Measurements from ENCODE around the gene MRPL39.

MRPL39 gene

DNA sequence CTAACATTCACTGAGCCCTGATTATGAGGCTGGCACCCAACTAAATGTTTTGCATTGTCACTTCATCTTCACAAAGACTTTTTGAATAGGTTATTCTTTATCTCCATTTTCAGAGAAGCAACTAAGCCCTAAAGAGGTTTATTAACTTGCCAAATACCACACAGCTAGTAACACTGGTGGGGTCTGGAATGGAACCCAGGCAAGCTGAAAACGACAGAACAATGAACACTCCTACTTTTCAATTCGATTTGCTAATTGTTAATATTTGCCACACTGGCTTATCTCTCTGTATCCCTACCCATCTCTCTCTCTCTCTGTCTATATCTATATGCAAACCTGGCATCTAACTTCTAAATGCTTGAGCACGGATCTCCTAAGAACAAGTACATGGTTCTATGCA lies 40.6 kb downstream of the MRPL39 start:
- H3K9me3 ChIP-seq (replicated peaks; ENCODE audit: low read length): no peaks in the 10 kb centered on the region
- no peak overlapping the region for H3K4me2 ChIP-seq (ENCODE audit: low read length)
- H3K9ac ChIP-seq (ENCODE audit: low read depth, low read length): no peak overlapping the region
- H3K4me1 ChIP-seq (ENCODE audit: control insufficient read depth, insufficient read depth, low read length): peaks cover 33% of the 10 kb centered on the region
- no peaks in the 10 kb centered on the region for H3K27me3 ChIP-seq (ENCODE audit: control insufficient read depth, insufficient read depth, low read length)
- no peak overlapping the region for H3K4me3 ChIP-seq (ENCODE audit: low read length)
- peaks cover 23% of the 10 kb centered on the region for H3K36me3 ChIP-seq (ENCODE audit: insufficient read depth, low read length)

DNA sequence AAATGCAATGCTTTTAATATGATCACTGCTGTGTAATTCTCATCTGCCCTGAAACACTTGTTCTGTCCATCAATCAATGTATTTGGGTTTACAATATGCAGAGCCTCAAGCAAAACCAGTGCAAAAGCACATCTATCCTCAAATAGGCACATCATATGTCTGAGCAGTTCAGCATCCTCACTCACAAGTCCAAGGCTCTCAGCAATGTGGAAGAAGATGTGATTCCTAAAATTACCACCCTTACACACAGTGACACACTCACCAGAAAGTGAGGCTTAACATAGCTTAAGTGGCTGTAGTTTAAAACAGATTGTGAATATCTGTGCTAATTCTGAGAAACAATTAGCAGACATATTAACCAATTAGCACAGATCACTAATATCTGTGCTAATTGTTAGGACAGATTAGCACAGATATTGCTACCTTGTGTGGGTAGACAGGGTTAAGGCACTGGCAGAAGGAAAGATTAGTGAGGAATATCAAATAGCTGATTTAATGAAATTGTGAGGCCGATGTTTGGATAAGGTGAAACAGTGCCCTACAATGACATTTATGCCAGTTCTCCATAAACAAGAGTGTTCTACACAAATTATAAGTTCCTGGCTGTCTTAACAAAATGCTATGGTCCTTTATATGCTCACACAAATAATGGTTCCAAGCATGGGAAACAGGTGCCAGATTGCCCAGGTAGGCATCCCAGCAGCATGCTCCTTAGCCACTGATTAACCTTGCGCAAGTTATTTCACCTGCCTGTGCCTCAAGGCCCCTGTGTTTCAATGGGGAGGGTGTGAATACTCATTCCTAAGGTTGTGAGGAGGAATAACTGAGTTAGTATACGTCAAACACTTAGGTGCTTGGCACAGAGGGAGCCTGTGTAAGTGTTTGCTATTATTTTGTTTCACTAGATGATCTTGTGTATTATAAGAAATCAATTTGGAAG lies 41.7 kb downstream of the MRPL39 start:
- Histone ChIP-seq H3K4me3 (ENCODE audit: low read length) (no peak overlapping the region), H3K4me1 (ENCODE audit: control insufficient read depth, insufficient read depth, low read length) (peaks cover 35% of the 10 kb centered on the region), H3K27me3 (ENCODE audit: control insufficient read depth, insufficient read depth, low read length) (no peaks in the 10 kb centered on the region), H3K9ac (ENCODE audit: low read depth, low read length) (no peak overlapping the region), H3K4me2 (ENCODE audit: low read length) (no peak overlapping the region), H3K9me3 (replicated peaks; ENCODE audit: low read length) (no peaks in the 10 kb centered on the region), H3K36me3 (ENCODE audit: insufficient read depth, low read length) (peaks cover 23% of the 10 kb centered on the region)

DNA sequence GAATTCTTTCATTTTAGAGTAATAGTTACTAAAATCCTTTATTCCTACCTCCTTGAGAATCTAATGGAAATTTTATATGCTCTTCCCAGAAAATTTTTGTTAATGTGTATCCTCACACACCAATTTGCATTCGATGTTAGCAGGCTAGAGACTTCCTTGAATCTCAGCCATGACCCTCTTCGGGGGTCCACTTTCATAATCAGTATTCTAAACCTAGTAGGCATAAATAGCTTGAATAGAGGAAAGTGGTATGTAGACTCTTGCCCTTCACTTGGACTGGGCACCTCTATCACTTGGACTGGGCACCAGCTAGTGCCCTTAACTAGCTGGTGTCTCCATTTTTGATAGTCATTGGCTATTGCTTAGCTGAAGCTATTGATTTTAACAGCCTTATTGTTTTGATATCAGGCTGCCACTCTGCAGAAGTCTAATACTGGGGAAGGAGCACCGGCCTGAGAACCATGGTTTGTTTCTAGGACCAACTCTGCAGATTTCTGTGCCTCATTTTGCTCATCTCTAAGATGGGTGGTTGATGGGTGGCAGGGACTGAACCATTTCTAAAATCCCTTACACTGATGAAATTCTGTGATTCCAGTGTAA lies 42.8 kb downstream of the MRPL39 start:
- Histone ChIP-seq H3K9ac (ENCODE audit: low read depth, low read length) (no peak overlapping the region), H3K27me3 (ENCODE audit: control insufficient read depth, insufficient read depth, low read length) (no peaks in the 10 kb centered on the region), H3K4me3 (ENCODE audit: low read length) (no peak overlapping the region), H3K36me3 (ENCODE audit: insufficient read depth, low read length) (peaks cover 21% of the 10 kb centered on the region), H3K4me2 (ENCODE audit: low read length) (peak overlapping the region; percentile 90), H3K4me1 (ENCODE audit: control insufficient read depth, insufficient read depth, low read length) (peaks cover 38% of the 10 kb centered on the region), H3K9me3 (replicated peaks; ENCODE audit: low read length) (no peaks in the 10 kb centered on the region)

DNA sequence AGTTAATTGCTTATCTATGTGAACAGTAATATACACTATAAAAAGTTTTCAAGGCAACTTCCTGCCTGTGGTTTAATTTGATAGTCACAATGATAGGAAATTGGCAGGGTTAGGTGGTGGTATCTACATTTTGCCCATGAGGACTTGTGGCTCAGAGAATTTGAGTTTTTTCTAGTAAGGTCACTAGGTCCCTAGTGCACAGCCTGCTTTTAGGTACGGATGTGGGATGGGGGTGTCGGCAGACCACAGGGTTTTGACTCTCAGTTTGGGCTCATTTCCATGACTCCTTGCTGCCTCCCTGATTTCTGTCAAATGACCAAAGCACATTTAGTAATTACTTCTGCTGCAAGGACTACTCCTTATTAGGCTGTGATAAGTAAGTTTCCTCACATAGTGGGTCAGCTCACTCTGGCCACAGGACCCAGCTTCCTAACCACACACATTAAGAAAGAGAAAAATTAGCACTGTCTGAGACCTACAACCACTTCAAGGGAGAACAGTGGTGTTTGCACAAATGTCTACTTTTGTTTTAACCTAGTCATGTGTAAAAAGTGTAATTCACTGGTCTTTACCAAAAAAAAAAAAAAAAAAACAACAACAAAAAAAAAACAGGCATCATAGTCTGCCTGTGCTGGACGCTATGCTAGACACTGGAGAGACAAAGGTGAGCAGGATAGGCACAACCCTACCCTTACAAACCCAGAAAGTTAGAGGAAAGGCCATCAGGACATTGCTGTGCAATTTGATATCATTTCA lies 43.7 kb downstream of the MRPL39 start:
- peak overlapping the region; percentile 83 for H3K4me3 ChIP-seq (ENCODE audit: low read length)
- peaks cover 21% of the 10 kb centered on the region for H3K36me3 ChIP-seq (ENCODE audit: insufficient read depth, low read length)
- no peaks in the 10 kb centered on the region for H3K9me3 ChIP-seq (replicated peaks; ENCODE audit: low read length)
- no peaks in the 10 kb centered on the region for H3K27me3 ChIP-seq (ENCODE audit: control insufficient read depth, insufficient read depth, low read length)
- peak overlapping the region; percentile 90 for H3K4me2 ChIP-seq (ENCODE audit: low read length)
- no peak overlapping the region for H3K9ac ChIP-seq (ENCODE audit: low read depth, low read length)
- peaks cover 29% of the 10 kb centered on the region for H3K4me1 ChIP-seq (ENCODE audit: control insufficient read depth, insufficient read depth, low read length)

DNA sequence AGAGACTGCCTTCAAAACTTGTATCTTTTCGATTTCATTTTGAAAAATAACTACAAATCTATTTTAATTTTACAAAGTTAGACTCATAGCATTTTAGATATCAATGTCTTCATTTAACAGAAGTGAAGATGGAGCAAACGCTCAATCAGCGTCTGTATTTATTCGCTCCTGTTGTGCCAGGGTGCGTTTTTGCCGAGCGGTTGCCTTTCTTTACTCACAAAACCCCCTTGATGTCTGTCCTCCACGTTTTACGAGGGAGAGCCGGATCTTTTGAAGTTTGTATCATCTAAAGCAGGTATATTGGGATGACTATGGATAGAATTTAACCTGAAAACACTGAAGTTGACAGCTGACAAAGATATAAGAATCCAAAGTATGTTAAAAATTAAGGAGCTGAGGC lies 44.6 kb downstream of the MRPL39 start:
- H3K4me3 ChIP-seq (ENCODE audit: low read length): peak overlapping the region; percentile 83
- H3K4me1 ChIP-seq (ENCODE audit: control insufficient read depth, insufficient read depth, low read length): peaks cover 20% of the 10 kb centered on the region
- H3K4me2 ChIP-seq (ENCODE audit: low read length): peak overlapping the region; percentile 90
- H3K9ac ChIP-seq (ENCODE audit: low read depth, low read length): peak overlapping the region; percentile 84
- H3K27me3 ChIP-seq (ENCODE audit: control insufficient read depth, insufficient read depth, low read length): no peaks in the 10 kb centered on the region
- peaks cover 21% of the 10 kb centered on the region for H3K36me3 ChIP-seq (ENCODE audit: insufficient read depth, low read length)
- no peaks in the 10 kb centered on the region for H3K9me3 ChIP-seq (replicated peaks; ENCODE audit: low read length)

DNA sequence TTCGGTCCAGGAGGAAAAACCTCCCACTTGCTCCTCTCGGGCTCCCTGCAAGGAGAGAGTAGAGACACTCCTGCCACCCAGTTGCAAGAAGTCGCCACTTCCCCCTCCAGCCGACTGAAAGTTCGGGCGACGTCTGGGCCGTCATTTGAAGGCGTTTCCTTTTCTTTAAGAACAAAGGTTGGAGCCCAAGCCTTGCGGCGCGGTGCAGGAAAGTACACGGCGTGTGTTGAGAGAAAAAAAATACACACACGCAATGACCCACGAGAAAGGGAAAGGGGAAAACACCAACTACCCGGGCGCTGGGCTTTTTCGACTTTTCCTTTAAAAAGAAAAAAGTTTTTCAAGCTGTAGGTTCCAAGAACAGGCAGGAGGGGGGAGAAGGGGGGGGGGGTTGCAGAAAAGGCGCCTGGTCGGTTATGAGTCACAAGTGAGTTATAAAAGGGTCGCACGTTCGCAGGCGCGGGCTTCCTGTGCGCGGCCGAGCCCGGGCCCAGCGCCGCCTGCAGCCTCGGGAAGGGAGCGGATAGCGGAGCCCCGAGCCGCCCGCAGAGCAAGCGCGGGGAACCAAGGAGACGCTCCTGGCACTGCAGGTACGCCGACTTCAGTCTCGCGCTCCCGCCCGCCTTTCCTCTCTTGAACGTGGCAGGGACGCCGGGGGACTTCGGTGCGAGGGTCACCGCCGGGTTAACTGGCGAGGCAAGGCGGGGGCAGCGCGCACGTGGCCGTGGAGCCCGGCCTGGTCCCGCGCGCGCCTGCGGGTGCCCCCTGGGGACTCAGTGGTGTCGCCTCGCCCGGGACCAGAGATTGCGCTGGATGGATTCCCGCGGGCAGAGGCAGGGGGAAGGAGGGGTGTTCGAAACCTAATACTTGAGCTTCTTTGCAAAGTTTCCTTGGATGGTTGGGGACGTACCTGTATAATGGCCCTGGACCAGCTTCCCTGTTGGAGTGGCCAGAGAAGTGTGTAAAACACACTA lies 45.3 kb downstream of the MRPL39 start:
- peaks cover 18% of the 10 kb centered on the region for H3K36me3 ChIP-seq (ENCODE audit: insufficient read depth, low read length)
- H3K9me3 ChIP-seq (replicated peaks; ENCODE audit: low read length): no peaks in the 10 kb centered on the region
- H3K4me2 ChIP-seq (ENCODE audit: low read length): peak overlapping the region; percentile 90
- peak overlapping the region; percentile 84 for H3K9ac ChIP-seq (ENCODE audit: low read depth, low read length)
- no peaks in the 10 kb centered on the region for H3K27me3 ChIP-seq (ENCODE audit: control insufficient read depth, insufficient read depth, low read length)
- H3K4me3 ChIP-seq (ENCODE audit: low read length): peak overlapping the region; percentile 83
- peaks cover 15% of the 10 kb centered on the region for H3K4me1 ChIP-seq (ENCODE audit: control insufficient read depth, insufficient read depth, low read length)

DNA sequence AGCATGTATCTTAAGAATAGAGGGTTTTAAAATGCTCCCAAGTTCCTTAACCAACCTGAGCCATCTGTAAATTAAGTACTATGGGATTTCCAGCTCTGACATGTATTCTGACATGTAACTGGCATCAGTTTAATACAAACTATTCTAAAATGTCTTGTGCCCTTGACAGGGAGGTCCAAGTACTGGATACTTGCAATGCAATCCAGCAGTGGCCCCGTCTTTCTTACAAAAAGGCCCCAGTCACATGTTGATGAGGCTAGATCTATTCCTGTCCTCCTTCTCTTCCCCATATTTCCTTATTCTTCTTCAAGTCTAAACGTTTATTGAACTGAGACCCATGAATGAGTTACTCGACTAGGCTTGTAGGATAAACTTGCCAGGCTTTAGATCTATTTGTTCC lies 46.4 kb downstream of the MRPL39 start:
- H3K4me2 ChIP-seq (ENCODE audit: low read length): no peak overlapping the region
- H3K4me3 ChIP-seq (ENCODE audit: low read length): no peak overlapping the region
- peaks cover 12% of the 10 kb centered on the region for H3K36me3 ChIP-seq (ENCODE audit: insufficient read depth, low read length)
- no peaks in the 10 kb centered on the region for H3K9me3 ChIP-seq (replicated peaks; ENCODE audit: low read length)
- H3K9ac ChIP-seq (ENCODE audit: low read depth, low read length): no peak overlapping the region
- no peaks in the 10 kb centered on the region for H3K27me3 ChIP-seq (ENCODE audit: control insufficient read depth, insufficient read depth, low read length)
- H3K4me1 ChIP-seq (ENCODE audit: control insufficient read depth, insufficient read depth, low read length): peaks cover 15% of the 10 kb centered on the region

DNA sequence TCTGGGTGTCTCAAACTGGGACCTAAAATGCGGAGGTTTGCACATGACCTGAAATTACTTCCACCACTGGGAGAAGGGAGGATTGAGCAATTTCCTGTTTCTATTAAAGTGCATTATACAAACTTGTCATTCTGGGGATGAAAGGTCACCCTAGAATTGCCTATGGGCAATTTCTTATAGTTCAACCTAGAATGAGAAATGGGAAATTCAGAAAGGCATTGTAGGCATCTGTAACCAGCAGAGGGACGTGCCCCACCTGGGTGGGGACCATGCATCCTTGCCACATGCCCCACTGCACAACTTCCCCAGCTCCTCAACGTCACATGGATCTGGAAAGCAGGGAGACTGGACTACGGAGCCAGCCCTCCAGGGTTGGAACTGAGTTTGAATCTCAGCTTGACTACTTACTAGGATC lies 47.0 kb downstream of the MRPL39 start:
- no peak overlapping the region for H3K9ac ChIP-seq (ENCODE audit: low read depth, low read length)
- H3K4me3 ChIP-seq (ENCODE audit: low read length): no peak overlapping the region
- no peaks in the 10 kb centered on the region for H3K9me3 ChIP-seq (replicated peaks; ENCODE audit: low read length)
- no peak overlapping the region for H3K4me2 ChIP-seq (ENCODE audit: low read length)
- H3K27me3 ChIP-seq (ENCODE audit: control insufficient read depth, insufficient read depth, low read length): no peaks in the 10 kb centered on the region
- H3K4me1 ChIP-seq (ENCODE audit: control insufficient read depth, insufficient read depth, low read length): peaks cover 15% of the 10 kb centered on the region
- peaks cover 6% of the 10 kb centered on the region for H3K36me3 ChIP-seq (ENCODE audit: insufficient read depth, low read length)

DNA sequence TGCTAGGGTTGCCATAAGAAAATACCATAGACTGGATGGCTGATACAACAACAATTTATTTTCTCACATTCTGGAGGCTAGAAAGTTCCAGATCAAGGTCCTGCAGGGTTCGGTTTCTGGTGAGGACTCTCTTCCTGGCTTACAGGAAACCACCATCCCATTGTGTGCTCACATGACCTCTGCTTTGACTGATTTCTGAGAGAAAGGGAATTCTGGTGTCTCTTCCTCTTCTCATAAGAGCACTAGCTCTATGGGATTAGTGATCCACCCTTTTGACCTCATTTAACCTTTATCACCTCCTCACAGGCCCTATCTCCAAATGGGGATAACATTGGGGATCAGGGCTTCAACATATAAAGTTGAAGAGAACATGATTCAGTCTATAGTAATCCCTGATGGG lies 47.5 kb downstream of the MRPL39 start:
- Histone ChIP-seq H3K36me3 (ENCODE audit: insufficient read depth, low read length) (peaks cover 4% of the 10 kb centered on the region), H3K4me1 (ENCODE audit: control insufficient read depth, insufficient read depth, low read length) (peaks cover 15% of the 10 kb centered on the region), H3K9ac (ENCODE audit: low read depth, low read length) (no peak overlapping the region), H3K9me3 (replicated peaks; ENCODE audit: low read length) (no peaks in the 10 kb centered on the region), H3K4me3 (ENCODE audit: low read length) (no peak overlapping the region), H3K4me2 (ENCODE audit: low read length) (no peak overlapping the region), H3K27me3 (ENCODE audit: control insufficient read depth, insufficient read depth, low read length) (no peaks in the 10 kb centered on the region)

DNA sequence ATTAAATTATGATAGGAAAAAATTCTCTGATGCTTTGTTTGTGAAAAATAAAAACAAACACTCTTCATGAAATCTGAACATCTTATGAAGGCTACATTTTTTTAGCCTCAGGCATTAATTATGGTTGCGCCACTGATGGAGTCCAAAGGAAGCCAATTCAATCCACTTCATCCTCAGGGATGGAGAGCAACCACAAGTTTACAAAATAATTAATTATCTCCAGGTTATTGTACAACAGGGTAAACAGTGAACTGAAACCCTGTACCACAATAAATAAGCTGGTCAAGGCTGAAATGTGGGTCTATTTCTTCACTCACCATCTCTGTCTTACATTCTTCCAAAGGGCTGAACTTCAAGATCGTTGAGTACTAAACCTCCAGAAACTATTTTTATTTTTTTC lies 49.2 kb downstream of the MRPL39 start:
- H3K36me3 ChIP-seq (ENCODE audit: insufficient read depth, low read length): no peaks in the 10 kb centered on the region
- H3K9ac ChIP-seq (ENCODE audit: low read depth, low read length): no peak overlapping the region
- no peaks in the 10 kb centered on the region for H3K27me3 ChIP-seq (ENCODE audit: control insufficient read depth, insufficient read depth, low read length)
- H3K4me3 ChIP-seq (ENCODE audit: low read length): no peak overlapping the region
- H3K4me2 ChIP-seq (ENCODE audit: low read length): no peak overlapping the region
- H3K9me3 ChIP-seq (replicated peaks; ENCODE audit: low read length): no peaks in the 10 kb centered on the region
- peaks cover 8% of the 10 kb centered on the region for H3K4me1 ChIP-seq (ENCODE audit: control insufficient read depth, insufficient read depth, low read length)

All from skeletal muscle satellite cell (primary cell).